Measurements from ENCODE around the gene CEP170B. TPM values are rescaled to one million over a fixed set of nuclear protein-coding genes. Genes with fewer than 3 reads are reported as not detected.
"Not testable (repeated sequence)": the region's sequence is repeated elsewhere in the genome, so short reads cannot be mapped to it uniquely, and the experiment has no call there.

CEP170B gene
- polyA plus RNA-seq, 3 donors, result 11.1 to 21.6 (median 15.3) TPM

DNA sequence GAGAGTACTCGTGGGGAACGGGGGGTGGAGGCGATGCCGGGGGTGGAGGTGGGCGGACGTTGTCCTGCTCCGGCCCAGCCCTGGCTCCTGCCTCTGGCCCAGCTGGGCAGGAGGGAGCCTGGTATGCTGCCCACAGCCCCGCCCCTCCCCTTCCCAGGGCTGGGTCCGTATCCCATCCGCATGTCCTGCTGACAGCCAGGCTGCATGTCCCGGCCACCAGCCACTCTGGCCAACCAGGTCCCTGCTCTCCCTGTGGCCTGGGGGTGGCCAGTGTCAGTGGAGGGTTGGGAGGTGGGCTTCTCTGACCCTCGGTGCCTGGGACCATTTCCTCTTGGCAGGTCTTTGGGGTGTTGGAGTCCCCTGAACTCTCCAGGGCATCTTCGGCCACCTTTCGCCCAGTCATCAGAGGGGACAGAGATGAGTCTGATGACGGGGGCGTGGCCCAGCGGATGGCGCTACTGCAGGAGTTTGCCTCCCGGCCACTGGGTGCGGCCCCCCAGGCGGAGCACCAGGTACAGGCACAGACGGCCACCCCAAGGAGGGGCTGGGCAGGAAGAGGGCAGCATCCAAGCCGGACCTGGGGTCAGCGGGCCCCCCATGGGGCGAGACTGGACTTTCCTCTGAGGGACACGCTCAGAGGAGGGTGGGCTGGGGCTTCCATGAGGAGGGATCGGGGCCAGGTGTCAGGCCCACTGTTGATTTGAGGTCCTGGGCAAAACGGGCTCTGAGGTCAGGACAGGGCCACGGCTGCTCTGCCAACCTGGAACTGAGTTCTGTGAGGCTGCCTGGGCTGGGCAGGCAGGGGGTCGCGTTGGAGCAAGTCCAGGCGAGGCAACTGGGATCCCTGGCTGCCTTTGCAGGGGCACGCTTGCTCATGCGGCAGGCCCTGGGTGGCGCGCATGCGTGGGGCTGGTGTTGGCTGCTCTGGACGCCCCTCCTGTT lies 20.2 kb downstream of the CEP170B start:
- no peak for DNase-seq (ENCODE audit: extremely low read depth in 1 of 11, low read depth in 9 of 11, low spot score in 4 of 11)

DNA sequence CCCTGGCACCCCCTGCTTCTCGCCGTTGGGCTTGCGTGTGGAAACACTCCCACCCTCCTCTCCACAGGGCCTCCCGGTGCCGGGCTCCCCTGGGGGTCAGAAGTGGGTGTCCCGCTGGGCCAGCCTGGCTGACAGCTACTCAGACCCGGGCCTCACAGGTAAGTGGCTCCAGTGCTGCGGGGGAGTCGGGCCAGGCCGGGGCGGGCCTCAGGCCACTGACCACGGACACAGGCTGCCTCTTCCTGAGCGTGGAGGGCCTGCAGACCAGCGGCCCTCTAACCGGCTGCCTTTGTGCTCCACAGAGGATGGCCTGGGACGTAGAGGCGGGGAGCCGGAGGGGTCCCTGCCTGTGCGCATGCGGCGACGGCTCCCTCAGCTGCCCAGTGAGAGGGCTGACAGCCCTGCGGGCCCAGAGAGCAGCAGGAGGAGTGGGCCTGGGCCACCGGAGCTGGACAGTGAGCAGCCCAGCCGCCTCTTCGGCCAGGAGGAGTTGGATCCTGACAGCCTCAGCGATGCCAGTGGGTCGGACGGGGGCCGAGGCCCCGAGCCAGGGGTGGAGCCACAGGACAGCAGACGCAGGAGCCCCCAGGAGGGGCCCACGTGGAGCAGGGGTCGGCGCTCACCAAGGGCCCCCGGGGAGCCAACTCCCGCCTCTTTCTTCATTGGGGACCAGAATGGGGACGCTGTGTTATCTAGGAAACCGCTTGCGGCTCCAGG lies 21.1 kb downstream of the CEP170B start:
- no peak for DNase-seq (ENCODE audit: extremely low read depth in 1 of 11, low read depth in 9 of 11, low spot score in 4 of 11)

DNA sequence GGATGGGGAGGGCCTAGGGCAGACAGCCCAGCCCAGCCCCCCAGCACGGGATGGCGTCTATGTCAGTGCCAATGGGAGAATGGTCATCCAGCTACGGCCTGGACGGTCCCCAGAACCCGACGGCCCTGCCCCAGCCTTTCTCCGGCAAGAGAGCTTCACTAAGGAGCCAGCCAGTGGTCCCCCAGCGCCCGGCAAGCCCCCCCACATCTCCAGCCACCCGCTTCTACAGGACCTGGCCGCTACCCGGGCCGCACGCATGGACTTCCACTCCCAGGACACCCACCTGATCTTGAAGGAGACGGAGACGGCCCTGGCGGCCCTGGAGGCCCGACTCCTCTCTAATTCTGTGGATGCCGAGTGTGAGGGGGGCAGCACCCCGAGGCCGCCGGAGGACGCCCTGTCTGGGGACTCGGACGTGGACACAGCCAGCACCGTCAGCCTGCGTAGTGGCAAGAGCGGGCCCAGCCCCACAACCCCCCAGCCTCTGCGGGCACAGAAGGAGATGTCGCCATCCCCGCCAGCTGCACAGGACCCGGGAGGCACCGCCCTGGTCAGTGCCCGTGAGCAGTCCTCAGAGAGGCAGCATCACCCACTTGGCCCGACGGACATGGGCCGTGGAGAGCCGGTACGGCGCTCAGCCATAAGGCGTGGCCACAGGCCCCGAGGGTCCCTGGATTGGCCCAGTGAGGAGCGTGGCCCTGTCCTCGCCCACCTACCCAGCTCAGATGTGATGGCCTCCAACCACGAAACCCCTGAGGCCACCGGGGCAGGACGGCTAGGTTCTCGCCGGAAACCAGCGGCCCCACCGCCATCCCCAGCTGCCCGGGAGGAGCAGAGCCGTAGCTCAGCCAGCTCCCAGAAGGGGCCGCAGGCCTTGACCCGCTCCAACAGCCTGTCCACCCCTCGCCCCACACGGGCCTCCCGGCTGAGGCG lies 21.9 kb downstream of the CEP170B start:
- DNase-seq (ENCODE audit: extremely low read depth in 1 of 11, low read depth in 9 of 11, low spot score in 4 of 11), result no peak

DNA sequence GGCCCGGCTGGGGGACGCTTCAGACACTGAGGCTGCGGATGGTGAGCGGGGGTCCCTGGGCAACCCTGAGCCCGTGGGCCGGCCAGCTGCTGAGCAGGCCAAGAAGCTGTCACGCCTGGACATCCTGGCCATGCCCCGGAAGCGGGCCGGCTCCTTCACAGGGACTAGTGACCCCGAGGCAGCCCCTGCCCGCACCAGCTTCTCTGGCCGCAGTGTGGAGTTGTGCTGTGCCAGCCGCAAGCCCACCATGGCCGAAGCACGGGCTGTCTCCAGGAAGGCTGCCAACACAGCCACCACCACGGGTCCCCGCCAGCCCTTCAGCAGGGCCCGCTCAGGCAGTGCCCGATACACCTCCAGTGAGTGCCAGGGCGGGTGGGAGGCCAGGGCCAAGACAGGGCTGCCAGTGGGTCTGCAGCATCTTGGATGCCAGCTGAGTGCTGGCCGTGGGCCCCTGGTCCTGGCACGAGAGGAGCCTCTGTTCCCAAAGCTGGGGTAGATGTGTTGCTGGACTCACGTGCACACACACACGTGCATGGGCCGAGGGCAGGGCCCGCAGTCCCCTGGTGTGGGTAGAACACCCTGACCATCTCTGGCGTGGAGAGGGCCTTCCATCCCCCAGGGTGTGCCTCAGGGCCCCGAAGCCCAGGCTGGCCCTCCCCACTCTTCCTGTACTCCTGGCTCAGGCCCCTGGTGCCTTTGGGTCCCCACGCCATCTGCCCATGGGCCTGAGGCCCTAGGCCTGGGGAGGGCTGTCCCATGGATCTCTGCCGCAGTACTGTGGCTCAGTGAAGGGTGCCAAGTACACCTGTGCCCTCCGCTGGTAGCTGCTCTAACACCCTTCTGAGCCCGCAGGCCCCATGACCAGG lies 22.8 kb downstream of the CEP170B start:
- DNase-seq (ENCODE audit: extremely low read depth in 1 of 11, low read depth in 9 of 11, low spot score in 4 of 11), result no peak

- DNase-seq (ENCODE audit: extremely low read depth in 1 of 11, low read depth in 9 of 11, low spot score in 4 of 11), result no peak
These were observed 23.7 kb downstream of the CEP170B start for GRCh38 chr14:104888489-104889374.

DNA sequence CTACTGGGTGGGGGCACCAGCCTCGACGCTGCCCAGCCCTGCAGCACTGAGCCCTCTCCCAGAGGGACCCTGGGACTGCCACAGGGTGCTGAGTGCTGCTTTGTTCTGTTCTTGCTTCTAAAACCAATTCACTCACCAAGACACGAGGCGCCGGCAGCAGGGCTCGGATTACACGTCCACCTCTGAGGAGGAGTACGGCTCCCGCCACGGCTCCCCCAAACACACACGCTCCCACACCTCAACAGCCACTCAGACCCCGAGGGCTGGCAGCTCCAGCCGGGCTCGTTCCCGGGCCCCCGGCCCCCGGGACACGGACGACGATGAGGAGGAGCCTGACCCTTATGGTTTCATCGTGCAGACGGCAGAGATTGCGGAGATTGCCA lies 24.3 kb downstream of the CEP170B start:
- no peak for DNase-seq (ENCODE audit: extremely low read depth in 1 of 11, low read depth in 9 of 11, low spot score in 4 of 11)

GRCh38 chr14:104890292-104890691 lies 25.2 kb downstream of the CEP170B start:
- DNase-seq (ENCODE audit: extremely low read depth in 1 of 11, low read depth in 9 of 11, low spot score in 4 of 11), result not testable (repeated sequence)

- DNase-seq (ENCODE audit: extremely low read depth in 1 of 11, low read depth in 9 of 11, low spot score in 4 of 11), result no peak
These were observed 26.1 kb downstream of the CEP170B start for GRCh38 chr14:104891121-104891551.

- no peak for DNase-seq (ENCODE audit: extremely low read depth in 1 of 11, low read depth in 9 of 11, low spot score in 4 of 11)
These were observed 26.8 kb downstream of the CEP170B start for GRCh38 chr14:104891664-104892530.

DNA sequence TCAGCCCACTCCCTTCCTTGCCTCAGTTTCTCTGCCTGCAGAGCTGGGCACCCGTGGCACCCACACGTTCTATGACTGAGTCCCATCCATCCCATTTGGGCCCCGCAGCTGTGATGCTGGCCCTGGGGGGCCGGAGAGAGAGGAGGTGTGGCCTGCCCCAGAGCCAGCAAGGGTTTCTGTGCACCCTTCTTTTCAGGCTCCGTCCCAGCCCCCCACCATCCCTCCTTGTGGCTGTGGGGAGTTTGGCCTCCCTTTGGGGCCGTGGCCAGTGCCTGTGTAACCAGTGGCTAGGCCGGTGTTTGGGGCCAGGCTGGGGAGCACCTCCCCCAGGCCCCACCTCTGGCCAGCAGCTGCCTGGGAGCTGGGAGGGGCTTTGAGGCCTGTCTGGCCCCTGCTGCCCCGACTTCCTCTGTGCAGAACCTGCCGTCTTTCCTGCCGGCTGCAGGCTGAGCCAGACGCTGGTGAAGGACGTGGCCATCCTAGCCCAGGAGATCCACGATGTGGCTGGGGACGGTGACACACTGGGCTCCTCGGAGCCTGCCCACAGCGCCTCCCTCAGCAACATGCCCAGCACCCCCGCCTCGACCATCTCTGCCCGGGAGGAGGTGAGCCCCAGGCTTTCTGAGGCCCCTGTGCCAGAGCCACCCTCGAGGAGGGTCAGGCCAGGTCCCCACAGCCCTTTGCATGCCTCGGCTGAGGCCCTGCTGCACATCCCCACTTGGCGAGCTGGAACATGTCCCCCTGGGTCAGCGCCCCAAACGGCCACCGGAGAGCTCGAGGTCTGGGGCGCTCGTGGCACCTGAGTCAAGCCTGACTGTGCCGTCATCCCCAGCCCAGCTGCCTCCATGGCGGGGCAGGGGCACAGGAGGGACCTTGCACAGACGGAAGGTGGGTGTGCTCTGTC lies 27.7 kb downstream of the CEP170B start:
- DNase-seq (ENCODE audit: extremely low read depth in 1 of 11, low read depth in 9 of 11, low spot score in 4 of 11), result no peak

DNA sequence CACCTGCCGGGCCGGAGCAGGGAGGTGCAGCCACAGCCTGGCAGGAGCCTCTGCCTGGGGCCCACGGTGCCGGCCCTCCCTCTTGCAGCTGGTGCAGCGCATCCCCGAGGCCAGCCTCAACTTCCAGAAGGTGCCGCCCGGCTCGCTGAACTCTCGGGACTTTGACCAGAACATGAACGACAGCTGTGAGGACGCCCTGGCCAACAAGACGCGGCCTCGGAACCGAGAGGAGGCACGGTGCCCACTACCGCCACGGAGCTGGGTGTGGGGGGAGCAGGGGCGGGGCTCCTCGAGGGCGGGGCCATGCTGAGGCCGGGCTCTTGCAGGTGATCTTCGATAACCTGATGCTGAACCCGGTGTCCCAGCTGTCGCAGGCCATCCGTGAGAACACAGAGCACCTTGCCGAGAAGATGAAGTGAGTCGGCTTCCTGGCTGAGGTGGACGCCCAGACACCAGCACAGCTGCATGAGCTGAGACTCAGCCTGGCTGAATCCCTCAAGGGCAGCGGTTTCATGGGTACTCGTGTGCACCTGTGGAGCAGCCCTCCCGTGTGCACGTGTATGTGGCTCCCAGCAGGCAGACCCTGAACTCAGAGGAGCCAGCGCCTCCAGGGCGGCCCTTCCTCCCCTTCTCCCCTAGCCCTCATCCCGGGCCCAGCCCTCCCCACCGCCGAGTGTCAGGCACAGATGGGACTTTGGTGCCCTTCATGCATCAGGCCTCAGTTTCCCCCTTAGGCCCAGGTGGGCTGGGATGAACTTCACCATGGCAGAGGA lies 28.6 kb downstream of the CEP170B start:
- DNase-seq (ENCODE audit: extremely low read depth in 1 of 11, low read depth in 9 of 11, low spot score in 4 of 11), result no peak

DNA sequence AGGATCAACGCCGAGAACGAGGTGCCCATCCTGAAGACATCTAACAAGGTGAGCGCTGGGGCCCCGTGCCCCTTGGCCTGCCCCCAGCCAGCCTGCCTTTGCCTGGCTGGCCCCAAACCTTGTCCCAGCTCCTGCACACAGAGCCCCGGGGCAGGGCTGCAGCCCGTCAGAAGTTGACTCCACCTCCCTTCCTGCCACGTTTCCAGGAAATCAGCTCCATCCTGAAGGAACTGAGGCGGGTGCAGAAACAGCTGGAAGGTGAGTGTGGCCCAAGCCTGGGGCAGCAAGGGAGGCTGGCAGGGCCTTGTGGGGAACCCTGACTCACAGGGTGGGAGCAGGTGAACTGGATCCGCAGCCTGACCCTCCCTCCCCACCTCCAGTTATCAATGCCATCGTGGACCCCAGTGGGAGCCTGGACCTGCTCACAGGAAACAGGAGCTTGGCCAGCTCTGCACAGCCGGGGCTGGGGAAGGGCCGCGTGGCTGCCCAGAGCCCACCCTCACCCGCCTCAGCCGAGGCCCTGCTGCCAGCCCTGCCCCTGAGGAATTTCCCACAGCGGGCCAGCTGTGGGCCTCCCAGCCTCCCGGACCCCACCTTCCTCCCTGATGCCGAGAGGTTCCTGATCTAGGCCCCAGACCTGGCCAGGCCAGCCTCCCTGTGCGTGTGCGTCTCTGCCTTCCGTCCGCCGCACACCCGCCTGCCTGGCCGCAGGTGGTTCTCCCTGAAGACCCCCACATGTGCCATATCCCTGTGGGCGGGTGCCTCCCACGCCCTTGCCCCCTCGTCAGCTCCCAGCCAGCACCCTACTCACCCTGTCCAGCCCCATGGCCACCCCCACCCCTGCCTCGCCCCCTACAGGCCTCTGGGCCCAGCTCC lies 29.5 kb downstream of the CEP170B start:
- DNase-seq (ENCODE audit: extremely low read depth in 1 of 11, low read depth in 9 of 11, low spot score in 4 of 11), result no peak

DNA sequence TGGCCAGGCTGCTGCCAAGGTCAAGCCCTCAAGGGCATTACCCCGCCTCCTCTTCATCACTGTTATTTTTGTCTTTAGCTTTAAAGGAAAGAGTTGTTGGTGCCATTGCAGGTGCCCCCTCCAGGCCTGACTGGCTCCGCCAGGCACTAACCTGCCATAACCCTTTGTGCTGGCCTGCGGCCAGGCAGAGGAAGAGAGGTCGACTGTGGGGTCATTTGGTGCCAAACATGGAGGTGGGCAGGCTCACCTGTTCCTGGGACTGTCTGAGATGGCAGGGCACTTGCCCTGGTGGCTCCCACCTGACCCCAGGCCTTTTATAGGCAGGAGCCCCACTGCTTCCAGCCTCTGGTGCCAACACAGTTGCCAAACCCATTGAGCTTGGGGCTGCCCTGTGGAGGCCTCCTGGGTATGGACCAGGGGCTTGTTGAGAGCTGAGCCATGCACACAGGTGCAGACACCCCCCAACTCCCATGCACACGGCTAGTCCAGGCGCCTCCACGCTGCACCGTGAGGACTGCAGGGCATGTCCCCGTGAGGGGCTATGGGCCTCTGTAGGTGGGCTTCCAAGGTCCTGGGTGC lies 30.2 kb downstream of the CEP170B start:
- DNase-seq (ENCODE audit: extremely low read depth in 1 of 11, low read depth in 9 of 11, low spot score in 4 of 11), result no peak
